ENCODE measurements around the gene PLIN1. TPM values are rescaled to one million over a fixed set of nuclear protein-coding genes. Genes with fewer than 3 reads are reported as not detected.

Gene PLIN1
- total and polyA plus RNA-seq, 2 of the 4 experiments (the other 2 are of a cell fraction): under 0.01 to 0.07 TPM

- BruUV-seq (replicated peaks): no TSS peak
- Histone ChIP-seq H2BK20ac (ENCODE audit: low read depth, low read length) (no peak overlapping the region), H2AFZ (replicated peaks; ENCODE audit: low read length, poor library complexity) (no peak overlapping the region), H4K8ac (ENCODE audit: low read depth in 2 of 2, low read length in 2 of 2) (no peak overlapping the region), H2AK9ac (replicated peaks; ENCODE audit: low read depth, low read length, poor library complexity) (no peak overlapping the region), H4K5ac (ENCODE audit: low read depth, low read length) (no peak overlapping the region), H3K79me1 (ENCODE audit: low read depth in 1 of 2, low read length in 2 of 2) (no peaks in the 10 kb centered on the region), H3K14ac (replicated peaks; ENCODE audit: low read depth, low read length) (no peak overlapping the region), H3K9me3 (ENCODE audit: control insufficient read depth, insufficient read depth, low read length) (peaks cover 5% of the 10 kb centered on the region; the same call in 1 of the 2 replicates), H3K27me3 (ENCODE audit: control insufficient read depth, insufficient read depth, low read length) (peaks cover 24% of the 10 kb centered on the region), H3K23ac (ENCODE audit: low read depth, low read length) (no peak overlapping the region), H2BK15ac (ENCODE audit: low read depth, low read length) (no peak overlapping the region), H3K9ac (ENCODE audit: low read depth, low read length) (no peak overlapping the region), H2BK120ac (ENCODE audit: low read depth, low read length) (no peak overlapping the region), H4K20me1 (ENCODE audit: insufficient read depth, low read length) (no peaks in the 10 kb centered on the region), H3K4ac (ENCODE audit: low read depth, low read length) (no peak overlapping the region), H2AK5ac (ENCODE audit: low read depth, low read length) (no peak overlapping the region), H3K36me3 (ENCODE audit: control insufficient read depth, insufficient read depth, low read length) (no peaks in the 10 kb centered on the region), H4K91ac (ENCODE audit: insufficient read depth, low read depth, low read length) (no peak overlapping the region), H3K4me1 (ENCODE audit: control insufficient read depth, insufficient read depth, low read length) (no peaks in the 10 kb centered on the region), H3K18ac (ENCODE audit: low read depth, low read length) (no peak overlapping the region), H3K4me3 (ENCODE audit: insufficient read depth, low read depth, low read length) (no peak overlapping the region), H2BK5ac (ENCODE audit: low read depth, low read length, poor library complexity, severe bottlenecking) (no peak overlapping the region), H3K4me2 (ENCODE audit: low read depth, low read length) (no peak overlapping the region), H3K27ac (ENCODE audit: insufficient read depth, low read length) (no peak overlapping the region), H3K56ac (ENCODE audit: extremely low read depth, insufficient read depth, low read length) (no peak overlapping the region), H3K9me1 (ENCODE audit: insufficient read depth, low read length) (no peaks in the 10 kb centered on the region)
- ATAC-seq (ENCODE audit: low read depth) (no peak), DNase-seq (no peak)
- dilution Hi-C loops (cut with HindIII; ENCODE audit: low sequenced_read_pairs, unreplicated experiment): no loop called here
- intact Hi-C loops (cut with micrococcal nuclease): loop anchor here (10.0 kb wide), 1 partner anchor 240 kb away; no protein-coding TSS in a partner anchor
- in situ Hi-C loops (cut with MboI; ENCODE audit: low sequenced_read_pairs): no loop called here
- WGBS, 2 experiments (ENCODE audit: extremely low coverage in 2 of 2, insufficient read length in 1 of 2): no CpG with 5 or more reads among the region's 2 CpGs
- CTCF ChIA-PET: no interaction called here
- TF ChIP-seq RCOR1 (IDR thresholded peaks at IDR 0.05; ENCODE audit: insufficient replicate concordance, low read length): no peak
- no peak for TF ChIP-seq BHLHE40 (IDR thresholded peaks at IDR 0.05; ENCODE audit: low read depth, low read length)
- no peak for TF ChIP-seq RAD21 (IDR thresholded peaks at IDR 0.05; ENCODE audit: low read length)
- no peak for TF ChIP-seq MAZ (IDR thresholded peaks at IDR 0.05; ENCODE audit: borderline replicate concordance, low read depth, low read length)
- TF ChIP-seq SMC3 (IDR thresholded peaks at IDR 0.05; ENCODE audit: low read depth, low read length): no peak
- TF ChIP-seq USF2 (IDR thresholded peaks at IDR 0.05; ENCODE audit: low read depth, low read length): no peak
- no peak for TF ChIP-seq CHD1 (IDR thresholded peaks at IDR 0.05; ENCODE audit: low read depth, low read length)
- no peak for TF ChIP-seq MXI1 (IDR thresholded peaks at IDR 0.05; ENCODE audit: borderline replicate concordance, low read depth, low read length)
- TF ChIP-seq POLR2A (IDR thresholded peaks at IDR 0.05; ENCODE audit: low read depth, low read length): no peak
- no peak for TF ChIP-seq RFX5 (IDR thresholded peaks at IDR 0.05; ENCODE audit: low read depth, low read length)
- no peak for TF ChIP-seq CEBPB (IDR thresholded peaks at IDR 0.05; ENCODE audit: low read depth, low read length)
- no peak for TF ChIP-seq CTCF (conservative IDR thresholded peaks at IDR 0.05; ENCODE audit: low read depth, low read length)
- no peak for TF ChIP-seq ELK1 (IDR thresholded peaks at IDR 0.05; ENCODE audit: borderline replicate concordance, low read depth, low read length)
- no peak for TF ChIP-seq MAFK (IDR thresholded peaks at IDR 0.05; ENCODE audit: low read depth, low read length)
- no peak for TF ChIP-seq FOS (IDR thresholded peaks at IDR 0.05; ENCODE audit: low read depth, low read length)
- TF ChIP-seq NFE2L2 (IDR thresholded peaks at IDR 0.05; ENCODE audit: low read depth, low read length): no peak
- POLR2A ChIA-PET (ENCODE audit: unreplicated experiment): no interaction called here
These were observed 35.6 kb upstream of the PLIN1 start for GRCh38 chr15:89714775-89715174.

Data from IMR-90 (cell line).